ENCODE results near the gene TMC8.

Gene TMC8

GRCh38 chr17:78140169-78141051 lies 9.8 kb downstream of the TMC8 start:
- no peak for TF ChIP-seq CTCF (IDR thresholded peaks at IDR 0.05)

DNA sequence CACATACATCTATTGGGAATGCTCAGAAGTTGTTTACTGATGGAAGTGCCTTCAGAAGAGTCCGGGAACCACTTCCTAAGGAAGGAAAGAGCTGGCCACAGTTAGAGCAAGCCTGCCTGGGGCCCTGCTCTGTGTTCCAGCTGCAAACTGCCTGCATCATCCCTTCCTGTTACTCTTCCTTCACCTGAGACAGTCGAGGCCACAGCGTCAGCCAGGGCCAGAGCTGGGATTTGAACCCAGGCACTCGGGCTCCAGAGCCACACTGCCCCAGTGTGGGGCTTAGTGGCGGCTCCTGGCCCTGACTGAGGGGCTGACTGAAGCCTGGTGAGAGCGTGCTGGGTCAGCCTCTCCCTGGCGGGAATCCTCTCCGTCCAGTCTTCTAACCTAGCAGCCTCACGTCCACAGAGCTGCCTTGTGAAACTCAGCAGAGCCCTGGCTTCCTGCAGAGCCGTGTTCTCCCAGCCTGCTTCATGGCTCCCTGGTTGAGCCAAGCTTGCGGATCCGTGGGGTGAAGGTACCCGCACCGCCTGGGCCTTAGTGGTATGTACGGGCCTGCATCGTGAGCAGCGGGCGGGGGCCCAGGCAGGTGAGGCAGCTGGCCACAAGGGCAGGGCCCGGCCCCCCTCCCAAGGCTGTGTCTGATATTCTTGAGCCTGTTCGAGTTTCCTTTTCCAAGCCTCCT lies 11.0 kb downstream of the TMC8 start:
- TF ChIP-seq CTCF (IDR thresholded peaks at IDR 0.05), result no peak

DNA sequence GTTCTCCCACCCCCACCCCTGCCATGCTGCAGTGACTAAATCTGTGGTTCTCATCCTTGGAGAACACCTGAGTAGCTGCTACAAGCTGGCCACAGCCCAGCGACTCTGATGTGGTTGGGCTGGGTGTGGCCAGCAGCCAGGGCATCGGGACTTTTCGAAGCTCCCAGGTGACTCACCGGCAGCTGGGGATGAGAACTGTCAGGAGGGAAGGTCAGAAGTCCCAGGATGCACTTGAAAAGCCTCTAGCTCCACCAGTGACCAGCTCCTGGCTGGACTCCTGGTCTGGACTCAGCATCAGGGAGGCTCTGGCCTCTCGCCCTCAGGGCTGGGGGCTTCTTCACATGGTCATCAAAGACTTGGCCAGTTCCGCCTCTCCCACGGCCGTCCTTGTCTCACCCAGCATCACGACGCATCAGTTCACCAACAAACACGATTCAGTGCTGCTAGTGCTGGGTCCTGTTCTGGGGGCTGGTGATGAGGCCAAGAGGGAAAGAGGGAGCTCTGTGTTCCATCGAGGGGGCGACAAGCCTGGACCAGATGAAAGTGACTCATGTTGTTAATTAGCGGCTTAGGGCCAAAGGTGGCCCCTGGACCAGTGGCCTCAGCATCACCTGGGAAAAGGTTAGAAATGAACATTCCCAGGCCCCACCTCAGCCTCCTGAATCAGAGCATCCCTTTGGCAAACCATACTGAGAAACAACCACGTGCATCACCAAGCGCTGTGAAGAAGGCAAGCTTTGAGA lies 11.7 kb downstream of the TMC8 start:
- TF ChIP-seq CTCF (IDR thresholded peaks at IDR 0.05), result no peak

DNA sequence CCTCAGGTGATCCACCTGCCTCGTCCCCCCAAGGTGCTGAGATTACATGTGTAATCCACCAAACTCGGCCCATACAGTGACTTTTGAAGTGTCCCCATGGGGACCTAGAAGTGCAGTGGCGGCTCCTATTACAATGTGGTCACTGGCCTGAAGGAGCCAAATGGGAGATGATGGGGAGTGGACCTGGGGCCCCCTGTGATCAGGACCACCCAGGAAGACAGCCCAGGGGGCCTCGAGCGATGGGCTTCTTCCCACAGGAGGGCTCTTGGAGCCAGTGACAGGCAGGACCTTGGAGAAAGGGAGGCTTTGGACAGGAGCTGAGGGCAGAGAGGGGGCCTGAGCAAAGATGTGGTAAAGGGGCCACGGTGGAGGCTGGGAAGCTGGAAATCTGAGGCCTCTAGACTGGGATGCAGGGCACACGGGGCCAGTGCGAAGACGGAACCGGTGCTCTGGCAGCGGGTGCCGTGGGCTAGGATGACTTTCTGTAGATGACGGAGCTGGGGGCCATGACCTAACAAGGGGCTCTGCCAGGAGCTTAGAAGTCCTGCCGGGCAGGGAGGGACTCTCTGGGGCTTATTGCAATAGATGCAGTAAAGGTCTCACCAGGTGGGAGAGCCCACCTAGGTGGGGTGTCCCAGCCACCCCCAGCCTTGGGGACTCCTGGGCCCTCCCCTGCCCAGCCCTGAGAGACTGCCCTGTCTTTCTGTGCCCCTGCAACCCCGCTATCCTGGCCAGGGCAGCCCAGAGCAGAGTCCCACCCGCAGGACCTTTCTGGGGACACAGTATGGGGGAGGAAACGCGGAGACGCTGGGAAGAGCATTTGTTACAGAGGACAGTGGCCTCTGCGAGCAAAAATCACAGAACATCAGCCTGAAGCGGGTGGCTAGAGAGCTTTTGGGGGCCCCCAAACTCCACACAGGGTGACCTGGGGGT lies 12.9 kb downstream of the TMC8 start:
- no peak for TF ChIP-seq CTCF (IDR thresholded peaks at IDR 0.05)

- no peak for TF ChIP-seq CTCF (IDR thresholded peaks at IDR 0.05)
Measured at GRCh38 chr17:78144147-78144719, 13.7 kb downstream of the TMC8 start.

DNA sequence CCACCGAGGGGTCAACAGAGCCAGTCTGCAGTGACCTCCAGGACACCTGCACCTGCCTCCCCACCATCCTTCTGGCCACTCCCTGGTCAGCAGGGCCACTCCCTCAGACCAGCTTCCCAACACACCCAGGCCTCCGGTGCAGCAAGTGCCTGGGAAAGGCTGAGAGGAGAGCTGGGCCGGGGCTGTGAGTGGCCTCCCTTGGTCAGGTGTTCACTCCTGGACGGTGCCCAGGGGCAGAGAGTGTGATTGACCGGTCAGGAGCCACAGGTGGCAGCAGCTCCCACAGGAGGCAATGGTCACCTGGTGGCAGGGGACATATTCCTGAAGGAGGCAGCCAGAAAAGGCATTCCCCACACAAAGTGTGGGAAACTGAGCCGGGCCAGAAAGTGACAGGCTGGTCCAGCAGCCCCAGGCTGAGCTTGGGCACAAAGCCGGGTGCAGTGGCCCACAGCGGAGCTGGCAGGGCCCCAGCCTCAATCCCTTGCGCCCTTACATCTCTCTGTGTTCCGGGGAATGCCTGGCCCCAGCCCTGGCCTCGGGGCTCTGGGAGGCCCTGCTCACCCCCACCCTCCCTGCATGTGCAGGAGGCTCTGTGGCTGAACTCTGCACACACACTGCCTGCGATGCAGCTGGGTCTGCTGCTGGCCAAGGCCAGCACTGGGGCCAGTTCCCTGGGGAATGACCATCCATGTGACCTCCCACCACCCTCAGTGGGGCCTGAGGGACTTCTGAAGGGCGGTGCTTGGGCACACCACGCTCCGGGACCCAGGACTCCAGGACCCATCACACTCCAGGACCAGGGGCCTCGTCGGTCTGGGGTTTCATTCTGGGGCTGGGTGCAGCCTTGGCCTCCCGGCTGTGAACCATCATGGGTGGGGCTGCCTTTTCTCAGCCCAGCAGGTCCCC lies 14.4 kb downstream of the TMC8 start:
- no peak; the same call in 1 of the 2 replicates for TF ChIP-seq CTCF (IDR thresholded peaks at IDR 0.05)
